IgD-negative memory B cell (primary cell): ENCODE measurements around the gene RAF1. TPM values are rescaled to one million over a fixed set of nuclear protein-coding genes. Genes with fewer than 3 reads are reported as not detected.
"Not testable (repeated sequence)": the region's sequence is repeated elsewhere in the genome, so short reads cannot be mapped to it uniquely, and the experiment has no call there.

Source experiments
- H3K27ac Mint-ChIP-seq, 3 donors: one replicate each; pipeline ENCODE4 v1.8.0; 2020 to 2022; ENCODE audit warnings: mild to moderate bottlenecking in 3 of 3, mixed read lengths in 3 of 3, moderate library complexity in 1 of 3
- H3K27me3 Mint-ChIP-seq: one replicate; pipeline ENCODE4 v1.8.0; 2021; ENCODE audit warnings: mixed read lengths
- H3K36me3 Mint-ChIP-seq: one replicate; pipeline ENCODE4 v1.8.0; 2020; ENCODE audit warnings: mild to moderate bottlenecking, mixed read lengths
- H3K4me1 Mint-ChIP-seq, 3 donors: one replicate each; pipeline ENCODE4 v1.8.0; 2020 to 2022; ENCODE audit warnings: mixed read lengths in 3 of 3, mild to moderate bottlenecking in 1 of 3
- H3K4me3 Mint-ChIP-seq, 4 donors: one replicate each; pipeline ENCODE4 v1.8.0; 2020 to 2022; ENCODE audit warnings: mild to moderate bottlenecking in 4 of 4, mixed read lengths in 4 of 4, moderate library complexity in 3 of 4
- H3K9me3 Mint-ChIP-seq, 3 donors: one replicate each; pipeline ENCODE4 v1.8.0; 2020 to 2021; ENCODE audit warnings: mixed read lengths in 3 of 3, mild to moderate bottlenecking in 1 of 3
- polyA plus RNA-seq: library from polyadenylated mRNA; unstranded; fragments of 300-500 nt; fragmentation: Illumina TruSeq; gene quantifications from one replicate; pipeline ENCODE4 v1.2.3, GENCODE V29; 2021

Gene RAF1
- polyA plus RNA-seq, 1 donor from 2014 or later, result 56.0 TPM

GRCh38 chr3:12559520-12559919, 104.4 kb downstream of the RAF1 start:
- Mint-ChIP-seq H3K27me3 (peaks cover 6% of the 10 kb centered on the region), H3K27ac (peak overlapping the region in 2 of 3 donors; percentile 41 to 82), H3K9me3 (no peaks in the 10 kb centered on the region), H3K4me3 (peak overlapping the region in 2 of 4 donors; percentile 73 to 93), H3K36me3 (peaks cover 4% of the 10 kb centered on the region), H3K4me1 (peaks cover 33 to 53% (median 46%) of the 10 kb centered on the region in 3 donors)

- Mint-ChIP-seq H3K4me3 (peak overlapping the region in 3 of 4 donors; percentile 6 to 93 (median 78)), H3K4me1 (peaks cover 33 to 57% (median 48%) of the 10 kb centered on the region in 3 donors), H3K9me3 (peaks cover 0 to 1% (median 0%) of the 10 kb centered on the region in 3 donors), H3K36me3 (peaks cover 3% of the 10 kb centered on the region), H3K27ac (peak overlapping the region in 2 of 3 donors; percentile 41 to 44), H3K27me3 (peaks cover 10% of the 10 kb centered on the region)
Observed at GRCh38 chr3:12558706-12559105, 105.2 kb downstream of the RAF1 start.

- Mint-ChIP-seq H3K27me3 (peaks cover 18% of the 10 kb centered on the region), H3K9me3 (peaks cover 0 to 1% (median 0%) of the 10 kb centered on the region in 3 donors), H3K4me1 (peaks cover 34 to 58% (median 51%) of the 10 kb centered on the region in 3 donors)
Observed at GRCh38 chr3:12557473-12558100, 106.3 kb downstream of the RAF1 start.

GRCh38 chr3:12556690-12557472, 107.0 kb downstream of the RAF1 start, which contains the start of gene MKRN2:
Gene MKRN2, plus strand, starts transcription at chr3:12557087. Its CDS starts 64 bp downstream, at chr3:12557151.
- H3K4me1 Mint-ChIP-seq, result peaks cover 29 to 55% (median 49%) of the 10 kb centered on the region in 3 donors
- peak within 1 kb of the TSS; percentile 87 to 94 (median 92) for H3K27ac Mint-ChIP-seq
- H3K9me3 Mint-ChIP-seq, result peaks cover 0 to 1% (median 0%) of the 10 kb centered on the region in 3 donors
- peak within 1 kb of the TSS; percentile 93 to 95 (median 94) for H3K4me3 Mint-ChIP-seq
- peaks cover 3% of the 10 kb centered on the region for H3K36me3 Mint-ChIP-seq
- H3K27me3 Mint-ChIP-seq, result peaks cover 18% of the 10 kb centered on the region

More at GRCh38 chr3:12557473-12558100, 106.3 kb downstream of the RAF1 start:
- H3K4me3 Mint-ChIP-seq, result peak overlapping the region; percentile 93 to 95 (median 94)
- H3K36me3 Mint-ChIP-seq, result peaks cover 3% of the 10 kb centered on the region
- H3K27ac Mint-ChIP-seq, result peak overlapping the region; percentile 87 to 94 (median 92)

GRCh38 chr3:12556314-12556689, 107.6 kb downstream of the RAF1 start:
- Mint-ChIP-seq H3K9me3 (peaks cover 0 to 1% (median 0%) of the 10 kb centered on the region in 3 donors), H3K36me3 (peaks cover 3% of the 10 kb centered on the region), H3K27ac (peak overlapping the region; percentile 87 to 94 (median 92)), H3K4me3 (peak overlapping the region; percentile 93 to 95 (median 94)), H3K4me1 (peaks cover 26 to 51% (median 46%) of the 10 kb centered on the region in 3 donors), H3K27me3 (peaks cover 18% of the 10 kb centered on the region)

- peaks cover 23% of the 10 kb centered on the region for H3K27me3 Mint-ChIP-seq
- H3K27ac Mint-ChIP-seq, result peak overlapping the region in 1 of 3 donors; percentile 13
- peaks cover 0 to 1% (median 0%) of the 10 kb centered on the region in 3 donors for H3K9me3 Mint-ChIP-seq
- H3K4me3 Mint-ChIP-seq, result peak overlapping the region; percentile 63 to 91 (median 80)
- H3K36me3 Mint-ChIP-seq, result peaks cover 3% of the 10 kb centered on the region
- peaks cover 15 to 28% (median 28%) of the 10 kb centered on the region in 3 donors for H3K4me1 Mint-ChIP-seq
Observed at GRCh38 chr3:12553921-12554391, 110.0 kb downstream of the RAF1 start.

GRCh38 chr3:12549971-12550760, 113.8 kb downstream of the RAF1 start:
- Mint-ChIP-seq H3K36me3 (no peaks in the 10 kb centered on the region), H3K9me3 (peaks cover 0 to 1% (median 0%) of the 10 kb centered on the region in 3 donors), H3K27me3 (peaks cover 22% of the 10 kb centered on the region)

GRCh38 chr3:12545473-12545791, 118.5 kb downstream of the RAF1 start, which contains the start of gene MKRN2OS:
Gene MKRN2OS, minus strand, starts transcription at chr3:12545499. Its CDS starts 35 bp downstream, at chr3:12545464.
- no peaks in the 10 kb centered on the region for H3K4me1 Mint-ChIP-seq
- H3K4me3 Mint-ChIP-seq, result no peak within 1 kb of the TSS
- no peaks in the 10 kb centered on the region for H3K36me3 Mint-ChIP-seq
- no peaks in the 10 kb centered on the region for H3K9me3 Mint-ChIP-seq
- no peak within 1 kb of the TSS for H3K27ac Mint-ChIP-seq
- peaks cover 5% of the 10 kb centered on the region for H3K27me3 Mint-ChIP-seq

More at GRCh38 chr3:12549971-12550760, 113.8 kb downstream of the RAF1 start:
- Mint-ChIP-seq H3K4me1 (peaks cover 2 to 6% (median 6%) of the 10 kb centered on the region in 3 donors), H3K4me3 (no peak overlapping the region), H3K27ac (no peak overlapping the region)

GRCh38 chr3:12544652-12545472, 119.1 kb downstream of the RAF1 start:
- no peaks in the 10 kb centered on the region for H3K36me3 Mint-ChIP-seq
- no peaks in the 10 kb centered on the region for H3K4me1 Mint-ChIP-seq
- H3K4me3 Mint-ChIP-seq, result no peak overlapping the region
- no peaks in the 10 kb centered on the region for H3K9me3 Mint-ChIP-seq
- peaks cover 3% of the 10 kb centered on the region for H3K27me3 Mint-ChIP-seq
- H3K27ac Mint-ChIP-seq, result no peak overlapping the region

- not testable (repeated sequence) for H3K4me3 Mint-ChIP-seq, H3K9me3 Mint-ChIP-seq, H3K27ac Mint-ChIP-seq, H3K27me3 Mint-ChIP-seq, H3K4me1 Mint-ChIP-seq, H3K36me3 Mint-ChIP-seq
Observed at GRCh38 chr3:12543497-12543896, 120.4 kb downstream of the RAF1 start.

- Mint-ChIP-seq H3K27me3 (no peaks in the 10 kb centered on the region), H3K9me3 (no peaks in the 10 kb centered on the region), H3K4me3 (no peak overlapping the region), H3K4me1 (peaks cover 0 to 1% (median 0%) of the 10 kb centered on the region in 3 donors), H3K36me3 (no peaks in the 10 kb centered on the region), H3K27ac (peak overlapping the region in 1 of 3 donors; percentile 57)
Observed at GRCh38 chr3:12541625-12542024, 122.3 kb downstream of the RAF1 start.

GRCh38 chr3:12536423-12536822, 127.5 kb downstream of the RAF1 start:
- peaks cover 0 to 1% (median 0%) of the 10 kb centered on the region in 3 donors for H3K4me1 Mint-ChIP-seq
- H3K36me3 Mint-ChIP-seq, result peaks cover 10% of the 10 kb centered on the region
- H3K27ac Mint-ChIP-seq, result no peak overlapping the region
- H3K9me3 Mint-ChIP-seq, result no peaks in the 10 kb centered on the region
- no peaks in the 10 kb centered on the region for H3K27me3 Mint-ChIP-seq
- no peak overlapping the region for H3K4me3 Mint-ChIP-seq
